HepG2 (cell line): ENCODE results near the gene WDR5B. TPM values are rescaled to one million over a fixed set of nuclear protein-coding genes. Genes with fewer than 3 reads are reported as not detected.

Source experiments
- BATF2 ChIP-seq: sonication (generic); formaldehyde crosslinking; IDR thresholded peaks from 2 replicates; pipeline ENCODE4 v1.8.0; 2022; ENCODE audit warnings: mild to moderate bottlenecking, missing genetic modification reagents, moderate library complexity
- DDIT3 ChIP-seq: sonication (generic); formaldehyde crosslinking; IDR thresholded peaks from 2 replicates; pipeline ENCODE4 v1.4.0; 2020; ENCODE audit warnings: mild to moderate bottlenecking, missing genetic modification reagents
- E2F5 ChIP-seq: sonication (generic); formaldehyde crosslinking; conservative IDR thresholded peaks from 2 replicates; pipeline ENCODE4 v1.4.0; 2020; ENCODE audit warnings: missing genetic modification reagents
- ELF1 ChIP-seq: sonication (generic); formaldehyde crosslinking; IDR thresholded peaks from 2 replicates; pipeline ENCODE4 v1.4.0; 2020; ENCODE audit warnings: missing genetic modification reagents
- HNF1B ChIP-seq: sonication (generic); formaldehyde crosslinking; IDR thresholded peaks from 2 replicates; pipeline ENCODE4 v1.5.1; 2020; ENCODE audit warnings: mild to moderate bottlenecking, moderate library complexity, missing genetic modification reagents
- HNRNPLL ChIP-seq: fragments of 200-400 bp; formaldehyde crosslinking; IDR thresholded peaks from 2 replicates; pipeline ENCODE4 v1.6.1; 2017; ENCODE audit warnings: mild to moderate bottlenecking, low read depth, low read length; ENCODE audit not compliant: poor library complexity, severe bottlenecking
- HOXA7 ChIP-seq: sonication (generic); formaldehyde crosslinking; IDR thresholded peaks from 2 replicates; pipeline ENCODE4 v1.8.1; 2022; ENCODE audit warnings: mild to moderate bottlenecking, missing genetic modification reagents, moderate library complexity
- MAZ ChIP-seq, 2 experiments: sonication (generic) in 1 of 2; formaldehyde crosslinking in 1 of 2; IDR thresholded peaks; 2 replicates each; pipeline versions ENCODE4 v1.5.0 to v1.6.1; 2012 to 2020; ENCODE audit warnings: low read depth in 2 of 2, mild to moderate bottlenecking in 2 of 2, borderline replicate concordance in 1 of 2, improper control_type of control experiment in 1 of 2, low read length in 1 of 2, missing genetic modification reagents in 1 of 2, moderate library complexity in 1 of 2
- MED13 ChIP-seq: sonication (generic); formaldehyde crosslinking; IDR thresholded peaks from 2 replicates; pipeline ENCODE4 v1.5.0; 2020; ENCODE audit warnings: missing genetic modification reagents
- MED8 ChIP-seq: sonication (generic); formaldehyde crosslinking; IDR thresholded peaks from 2 replicates; pipeline ENCODE4 v1.8.1; 2023; ENCODE audit warnings: mild to moderate bottlenecking, missing genetic modification reagents; ENCODE audit not compliant: insufficient replicate concordance
- MIER3 ChIP-seq: IDR thresholded peaks from 2 replicates; pipeline ENCODE4 v1.6.1; 2016; ENCODE audit warnings: missing compliant biosample characterization, borderline replicate concordance
- NFYC ChIP-seq: IDR thresholded peaks from 2 replicates; pipeline ENCODE4 v1.6.1; 2016; ENCODE audit warnings: missing genetic modification reagents, missing compliant biosample characterization
- PATZ1 ChIP-seq: sonication (generic); formaldehyde crosslinking; IDR thresholded peaks from 2 replicates; pipeline ENCODE4 v1.4.0; 2020; ENCODE audit warnings: missing genetic modification reagents
- RORA ChIP-seq: sonication (generic); formaldehyde crosslinking; IDR thresholded peaks from 2 replicates; pipeline ENCODE4 v1.5.0; 2020; ENCODE audit warnings: mild to moderate bottlenecking, missing genetic modification reagents, moderate library complexity
- SMYD3 ChIP-seq: sonication (generic); formaldehyde crosslinking; IDR thresholded peaks from 2 replicates; pipeline ENCODE4 v1.8.1; 2023; ENCODE audit warnings: mild to moderate bottlenecking, missing genetic modification reagents
- SPEN ChIP-seq: sonication (generic); formaldehyde crosslinking; IDR thresholded peaks from 2 replicates; pipeline ENCODE4 v1.5.1; 2020; ENCODE audit warnings: low read depth, mild to moderate bottlenecking, missing genetic modification reagents
- TCF7 ChIP-seq: sonication (generic); IDR thresholded peaks from 2 replicates; pipeline ENCODE4 v1.6.1; 2016; ENCODE audit warnings: antibody characterized with exemption, low read depth
- ZBTB7B ChIP-seq: sonication (generic); formaldehyde crosslinking; IDR thresholded peaks from 2 replicates; pipeline ENCODE4 v1.4.0; 2020; ENCODE audit warnings: missing genetic modification reagents
- ZNF180 ChIP-seq: sonication (generic); formaldehyde crosslinking; IDR thresholded peaks from 2 replicates; pipeline ENCODE4 v1.4.0; 2020; ENCODE audit warnings: low read depth, missing genetic modification reagents, borderline replicate concordance
- ZNF207 ChIP-seq: fragments of 450-650 bp; IDR thresholded peaks from 2 replicates; pipeline ENCODE4 v1.6.1; 2016; ENCODE audit warnings: antibody characterized with exemption, borderline replicate concordance
- ZNF710 ChIP-seq: sonication (generic); formaldehyde crosslinking; IDR thresholded peaks from 2 replicates; pipeline ENCODE4 v1.5.0; 2020; ENCODE audit warnings: mild to moderate bottlenecking, missing genetic modification reagents, borderline replicate concordance
- polyA plus RNA-seq, 8 experiments: library from polyadenylated mRNA; depleted of rRNA in 3 of 8; stranded (reverse) in 7 of 8; unstranded in 1 of 8; fragments of >200 nt; fragmentation: Illumina TruSeq in 4 of 8; extraction: Trizol in 4 of 8; gene quantifications; 2 replicates each; pipeline versions ENCODE4 v1.2.1 to v1.2.3, GENCODE V29; 2011 to 2016; ENCODE audit warnings: low read depth in 4 of 8, missing spikeins in 1 of 8, mixed read lengths in 1 of 8; ENCODE audit not compliant: insufficient read depth in 1 of 8
- total RNA-seq, 5 experiments: library from RNA; depleted of rRNA; stranded (reverse); fragments of >200 nt; fragmentation: Illumina TruSeq; extraction: Trizol; gene quantifications; 2 replicates each; pipeline ENCODE4 v1.2.3, GENCODE V29; 2016; ENCODE audit warnings: low read depth in 1 of 5

WDR5B gene
- total and polyA plus RNA-seq, 2 of the 13 experiments (the other 11 are each of a cell fraction or from before 2014, with no cell fraction given), result 2.5 to 3.6 TPM

GRCh38 chr3:122415762-122416654 lies at the start of gene WDR5B (continued):
- TF ChIP-seq HNF1B (CRISPR knock-in tag), result peak; percentile 86; the same call in 1 of the 2 replicates
- no peak for TF ChIP-seq HOXA7 (CRISPR knock-in tag)
- TF ChIP-seq SPEN (CRISPR knock-in tag), result peak; percentile 81
- TF ChIP-seq MIER3, result peak; percentile 37; the same call in 1 of the 2 replicates
- TF ChIP-seq RORA (CRISPR knock-in tag), result no peak
- no peak for TF ChIP-seq PATZ1 (CRISPR knock-in tag)
- TF ChIP-seq HNRNPLL, result peak; percentile 67
- peak; percentile 41; the same call in 1 of the 2 replicates for TF ChIP-seq ZNF710 (CRISPR knock-in tag)
- no peak for TF ChIP-seq TCF7
- TF ChIP-seq ZNF207, result no peak
- no peak; the same call in 1 of the 2 replicates for TF ChIP-seq E2F5 (CRISPR knock-in tag)
- peak; percentile 83 for TF ChIP-seq MED8
- TF ChIP-seq DDIT3, result no peak
- TF ChIP-seq MAZ (IDR thresholded peaks at IDR 0.05; ENCODE audit: borderline replicate concordance, low read depth, low read length), result no peak
- TF ChIP-seq MAZ (CRISPR knock-in tag; IDR thresholded peaks at IDR 0.05; ENCODE audit: low read depth), result peak; percentile 40; the same call in 1 of the 2 replicates
- no peak for TF ChIP-seq BATF2 (CRISPR knock-in tag)
- no peak for TF ChIP-seq SMYD3 (CRISPR knock-in tag)
- TF ChIP-seq MED13 (CRISPR knock-in tag), result no peak
- no peak for TF ChIP-seq ZBTB7B (CRISPR knock-in tag)
- TF ChIP-seq NFYC (CRISPR knock-in tag), result peak; percentile 89
- TF ChIP-seq ZNF180 (CRISPR knock-in tag), result no peak
- peak; percentile 92 for TF ChIP-seq ELF1 (CRISPR knock-in tag)
